Measurements from ENCODE around the gene SCCPDH. TPM values are rescaled to one million over a fixed set of nuclear protein-coding genes. Genes with fewer than 3 reads are reported as not detected.

SCCPDH gene
- total RNA-seq, 1 donor from 2014 or later: 31.7 TPM

Other genes with a start within 250 kb of the SCCPDH start
- gene SMYD3, start 217.1 kb upstream of the SCCPDH start, total RNA-seq: 23.9 and 24.4 TPM in 2 replicates
- 24.3 and 26.5 TPM in 2 replicates for gene TFB2M, start 158.1 kb upstream of the SCCPDH start, total RNA-seq
- gene CNST, start 158.0 kb upstream of the SCCPDH start, total RNA-seq: 26.4 and 28.5 TPM in 2 replicates
- 47.9 and 56.5 TPM in 2 replicates for gene AHCTF1, start 207.5 kb downstream of the SCCPDH start, total RNA-seq